WI38 (cell line): Measurements from ENCODE around the gene PODXL.
"Not testable (repeated sequence)": the region's sequence is repeated elsewhere in the genome, so short reads cannot be mapped to it uniquely, and the experiment has no call there.

Experiments
- H3K4me3 ChIP-seq: 2 replicates; pipeline ENCODE4 v1.5.1; 2011; ENCODE audit warnings: low read depth, mild to moderate bottlenecking, control low read depth, low read length
- TF ChIP-seq, protein P1 (sequence below): IDR thresholded peaks from 2 replicates; pipeline ENCODE4 v1.5.1; 2012; ENCODE audit warnings: low read depth, mild to moderate bottlenecking, control low read depth, low read length

The PODXL gene

DNA sequence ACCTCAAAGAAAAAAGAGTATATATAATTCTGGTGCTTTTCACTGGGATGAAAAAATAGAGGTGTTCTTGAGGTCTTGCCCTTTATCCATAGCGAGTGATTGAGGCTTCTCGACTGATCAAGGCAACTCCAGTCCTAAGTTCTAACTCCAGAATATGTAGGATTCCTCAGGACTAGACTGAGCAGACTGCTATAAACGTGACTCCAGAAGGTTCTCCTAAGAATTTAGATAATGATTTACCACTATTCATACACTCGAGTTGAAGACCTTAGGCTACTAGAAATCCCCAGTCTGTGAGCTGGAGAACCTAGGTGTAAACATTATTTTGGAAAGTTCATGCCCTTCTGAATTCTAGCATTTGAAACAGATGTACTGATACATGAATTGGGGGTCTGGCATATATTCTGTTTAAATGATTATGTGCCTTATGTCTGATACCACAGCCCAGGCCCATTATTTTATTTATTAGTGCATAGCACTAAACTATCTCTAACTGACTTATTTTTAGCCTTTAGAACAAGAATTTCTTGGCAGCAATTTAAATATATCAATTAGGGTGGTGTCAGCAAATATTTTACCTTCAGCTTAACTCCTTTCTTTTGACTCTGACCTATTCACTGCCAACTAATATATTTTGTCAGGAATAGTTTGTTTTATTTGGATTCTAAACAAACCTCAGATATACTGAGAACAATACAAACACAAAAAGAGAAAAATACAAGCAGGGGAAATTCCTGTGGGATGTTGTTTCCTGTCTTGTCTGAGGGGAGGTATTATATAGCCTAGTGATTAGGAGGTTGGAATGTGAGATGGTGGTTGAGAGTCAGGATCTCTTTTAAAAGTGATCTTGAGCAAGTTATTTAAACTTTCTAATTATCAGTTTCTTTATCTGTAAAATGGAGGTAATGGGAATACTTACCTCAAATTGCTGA, 75.8 kb downstream of the PODXL start:
- no peak overlapping the region for H3K4me3 ChIP-seq
- TF ChIP-seq, protein P1, sequence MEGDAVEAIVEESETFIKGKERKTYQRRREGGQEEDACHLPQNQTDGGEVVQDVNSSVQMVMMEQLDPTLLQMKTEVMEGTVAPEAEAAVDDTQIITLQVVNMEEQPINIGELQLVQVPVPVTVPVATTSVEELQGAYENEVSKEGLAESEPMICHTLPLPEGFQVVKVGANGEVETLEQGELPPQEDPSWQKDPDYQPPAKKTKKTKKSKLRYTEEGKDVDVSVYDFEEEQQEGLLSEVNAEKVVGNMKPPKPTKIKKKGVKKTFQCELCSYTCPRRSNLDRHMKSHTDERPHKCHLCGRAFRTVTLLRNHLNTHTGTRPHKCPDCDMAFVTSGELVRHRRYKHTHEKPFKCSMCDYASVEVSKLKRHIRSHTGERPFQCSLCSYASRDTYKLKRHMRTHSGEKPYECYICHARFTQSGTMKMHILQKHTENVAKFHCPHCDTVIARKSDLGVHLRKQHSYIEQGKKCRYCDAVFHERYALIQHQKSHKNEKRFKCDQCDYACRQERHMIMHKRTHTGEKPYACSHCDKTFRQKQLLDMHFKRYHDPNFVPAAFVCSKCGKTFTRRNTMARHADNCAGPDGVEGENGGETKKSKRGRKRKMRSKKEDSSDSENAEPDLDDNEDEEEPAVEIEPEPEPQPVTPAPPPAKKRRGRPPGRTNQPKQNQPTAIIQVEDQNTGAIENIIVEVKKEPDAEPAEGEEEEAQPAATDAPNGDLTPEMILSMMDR = no peak

DNA sequence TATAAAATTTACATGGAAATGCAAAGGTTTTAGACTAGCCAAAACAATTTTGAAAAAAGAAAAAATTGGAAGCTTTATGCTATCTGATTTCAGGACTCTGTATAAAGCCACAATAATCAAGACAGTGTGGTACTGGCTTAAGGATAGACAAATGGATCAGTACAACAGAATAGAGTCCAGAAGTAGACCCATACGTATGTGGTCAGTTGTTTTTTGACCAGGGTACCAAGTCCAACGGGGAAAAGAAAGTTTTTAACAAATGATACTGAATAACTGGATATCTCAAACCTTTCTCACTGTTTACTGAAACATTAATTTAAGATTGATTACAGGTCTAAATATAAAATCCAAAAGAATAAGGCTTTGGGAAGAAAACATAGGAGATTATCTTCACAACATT, 79.7 kb downstream of the PODXL start:
- H3K4me3 ChIP-seq = no peak overlapping the region
- TF ChIP-seq, protein P1 = no peak

DNA sequence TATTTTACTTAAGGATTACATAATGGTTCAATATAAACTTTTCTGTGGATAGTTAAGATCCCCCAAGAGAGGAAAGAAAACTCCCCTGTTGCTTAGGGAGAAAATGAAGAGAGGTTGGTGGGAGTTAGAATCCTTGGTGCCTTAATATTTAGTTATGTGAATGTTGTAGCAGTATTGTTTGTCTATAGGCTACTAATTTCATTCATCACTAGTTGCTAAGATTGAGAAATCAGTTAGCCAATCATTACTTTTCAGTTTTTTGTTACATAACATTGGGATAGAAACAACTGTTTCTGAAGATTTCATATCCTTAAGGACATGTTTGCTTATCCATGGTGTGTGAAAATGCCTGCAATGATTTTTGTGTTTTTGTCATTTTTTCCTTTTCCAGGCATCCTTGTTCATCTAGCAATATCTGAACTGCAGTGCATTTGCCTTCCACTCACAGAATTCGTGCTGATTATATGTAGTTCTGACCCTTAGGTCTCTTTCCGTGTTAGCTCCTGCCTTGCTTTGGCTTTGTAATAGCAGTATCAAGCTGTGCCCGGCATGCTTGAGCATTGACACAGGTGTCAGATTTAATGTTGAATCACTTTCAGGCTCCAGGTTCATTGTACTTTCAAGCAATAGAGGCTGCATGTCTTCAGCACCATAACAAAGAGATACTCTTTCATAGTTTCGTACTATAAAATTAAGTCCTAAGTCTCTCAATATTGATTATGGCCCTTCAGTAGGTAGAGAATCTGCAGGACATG, 85.0 kb downstream of the PODXL start:
- TF ChIP-seq, protein P1 = no peak
- H3K4me3 ChIP-seq = no peak overlapping the region

DNA sequence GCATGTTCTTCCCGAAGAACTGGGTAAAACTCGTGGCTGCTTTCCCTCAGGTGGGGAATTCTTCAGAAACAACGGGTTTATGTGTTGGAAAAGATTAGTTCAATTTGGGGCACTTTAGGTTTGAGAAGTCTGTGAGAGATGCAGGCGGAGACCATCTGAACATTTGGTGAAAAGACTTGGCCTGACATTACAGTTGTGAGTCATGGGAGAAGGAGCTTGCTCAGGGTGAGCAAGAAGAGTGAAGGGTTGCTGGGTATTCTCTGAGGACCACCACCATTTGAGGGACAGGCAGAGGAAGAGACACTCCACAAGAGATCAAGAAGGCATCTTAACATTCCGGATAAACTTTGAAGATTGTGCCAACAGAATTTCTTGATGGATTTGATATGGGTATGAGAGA, 88.6 kb downstream of the PODXL start:
- TF ChIP-seq, protein P1 = no peak
- H3K4me3 ChIP-seq = no peak overlapping the region

DNA sequence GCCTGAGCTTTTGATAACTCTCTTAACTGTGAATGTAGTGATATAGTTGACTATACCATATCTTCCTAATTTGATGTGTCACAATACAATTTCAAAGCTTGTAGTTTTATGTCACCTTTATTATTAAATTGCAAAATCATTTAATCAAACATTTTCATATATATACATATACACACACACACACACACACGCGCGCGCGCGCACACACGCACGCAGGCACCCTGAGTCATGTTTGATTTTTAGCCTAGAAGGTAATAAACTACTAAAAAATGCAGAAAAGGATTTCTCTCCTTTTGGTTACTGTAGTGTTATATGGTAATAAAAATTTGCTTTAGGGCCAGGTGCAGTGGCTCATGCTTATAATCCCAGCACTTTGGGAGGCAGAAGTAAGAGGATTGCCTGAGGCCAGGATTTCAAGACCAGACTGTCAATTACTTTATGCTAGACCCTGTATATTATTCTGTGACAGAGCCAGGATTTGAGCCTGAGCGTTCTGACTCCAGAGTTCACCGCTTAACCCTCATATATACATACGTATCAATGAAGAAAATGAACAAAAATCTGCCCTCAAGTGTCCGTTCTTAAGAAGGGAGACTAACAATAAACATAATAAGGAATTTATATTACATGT, 89.6 kb downstream of the PODXL start:
- TF ChIP-seq, protein P1 = no peak
- no peak overlapping the region for H3K4me3 ChIP-seq

DNA sequence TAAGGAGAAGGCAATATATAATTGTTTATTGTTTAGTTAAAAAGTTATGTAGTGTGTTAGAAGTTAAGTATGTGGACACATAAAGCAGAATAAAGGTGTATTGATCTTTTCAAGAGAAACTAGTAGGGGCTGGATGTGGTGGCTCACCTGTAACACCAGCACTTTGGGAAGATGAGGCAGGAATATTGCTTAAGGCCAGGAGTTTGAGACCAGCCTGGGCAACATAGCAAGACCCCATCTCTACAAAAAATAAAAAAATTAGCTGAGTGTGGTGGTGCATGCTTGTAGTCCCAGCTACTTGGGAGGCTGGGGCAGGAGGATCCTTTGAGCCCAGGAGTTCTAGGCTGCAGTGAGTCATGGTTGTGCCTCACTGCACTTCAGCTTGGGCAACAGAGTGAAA, 93.7 kb downstream of the PODXL start:
- not testable (repeated sequence) for H3K4me3 ChIP-seq

DNA sequence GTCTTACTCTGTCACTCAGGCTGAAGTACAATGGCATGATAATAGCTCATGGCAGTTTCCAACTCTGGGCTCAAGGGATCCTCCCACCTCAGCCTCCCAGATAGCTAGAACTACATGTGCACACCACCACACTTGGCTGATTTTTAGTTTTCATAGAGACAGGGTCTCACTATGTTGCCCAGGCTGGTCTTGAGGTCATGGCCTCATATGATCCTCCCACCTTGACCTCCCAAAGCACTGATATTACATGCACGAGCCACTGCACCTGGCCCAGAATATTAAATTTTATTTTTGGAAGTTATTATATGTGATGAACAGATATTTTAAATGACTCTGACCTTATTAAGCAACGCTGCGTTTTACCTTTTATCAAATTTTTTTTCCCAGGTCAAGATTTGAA, 94.4 kb downstream of the PODXL start:
- TF ChIP-seq, protein P1 = no peak
- H3K4me3 ChIP-seq = no peak overlapping the region
